GM12874 (cell line): Measurements from ENCODE around the gene ZNF319.

Experiments used
- CTCF ChIP-seq: IDR thresholded peaks from 2 replicates; pipeline ENCODE4 v1.5.1; 2011; ENCODE audit warnings: low read depth, mild to moderate bottlenecking, control low read depth, low read length, moderate library complexity; ENCODE audit not compliant: insufficient read depth

ZNF319 gene

GRCh38 chr16:58040945-58041627 is 40.6 kb upstream of the ZNF319 start:
- no peak for TF ChIP-seq CTCF

GRCh38 chr16:58040496-58040846 is 40.0 kb upstream of the ZNF319 start:
- no peak for TF ChIP-seq CTCF

GRCh38 chr16:58039829-58040495 is 39.5 kb upstream of the ZNF319 start:
- no peak for TF ChIP-seq CTCF

GRCh38 chr16:58038219-58038641 is 37.8 kb upstream of the ZNF319 start:
- no peak for TF ChIP-seq CTCF

GRCh38 chr16:58037365-58038057 is 37.0 kb upstream of the ZNF319 start:
- no peak for TF ChIP-seq CTCF

GRCh38 chr16:58036943-58037342 is 36.5 kb upstream of the ZNF319 start:
- TF ChIP-seq CTCF = no peak

GRCh38 chr16:58035356-58036170 is 35.1 kb upstream of the ZNF319 start:
- no peak for TF ChIP-seq CTCF
